Measurements from ENCODE around the gene THEMIS.
"Not testable (repeated sequence)": the region's sequence is repeated elsewhere in the genome, so short reads cannot be mapped to it uniquely, and the experiment has no call there.

THEMIS gene

GRCh38 chr6:127781636-127782272 is 119.1 kb downstream of the THEMIS start:
- H3K9me3 Mint-ChIP-seq (ENCODE audit: low read depth); H3K27me3 Mint-ChIP-seq; H3K4me3 Mint-ChIP-seq: not testable (repeated sequence)
- H3K4me1 Mint-ChIP-seq (ENCODE audit: low read depth): peaks cover 85% of the 10 kb centered on the region
- H3K27ac Mint-ChIP-seq: peak overlapping the region; percentile 78
- H3K36me3 Mint-ChIP-seq: peaks cover 26% of the 10 kb centered on the region

GRCh38 chr6:127776320-127776719 is 124.5 kb downstream of the THEMIS start:
- Mint-ChIP-seq H3K9me3 (ENCODE audit: low read depth) (peaks cover 5% of the 10 kb centered on the region), H3K27ac (peak overlapping the region; percentile 81), H3K36me3 (peaks cover 10% of the 10 kb centered on the region), H3K4me3 (no peak overlapping the region), H3K27me3 (no peaks in the 10 kb centered on the region), H3K4me1 (ENCODE audit: low read depth) (peaks cover 75% of the 10 kb centered on the region)

GRCh38 chr6:127775371-127775770 is 125.5 kb downstream of the THEMIS start:
- Mint-ChIP-seq H3K4me1 (ENCODE audit: low read depth) (peaks cover 73% of the 10 kb centered on the region), H3K4me3 (no peak overlapping the region), H3K9me3 (ENCODE audit: low read depth) (peaks cover 5% of the 10 kb centered on the region), H3K27me3 (no peaks in the 10 kb centered on the region), H3K36me3 (peaks cover 11% of the 10 kb centered on the region), H3K27ac (peak overlapping the region; percentile 81)

GRCh38 chr6:127768745-127769144 is 132.1 kb downstream of the THEMIS start:
- H3K4me3 Mint-ChIP-seq: no peak overlapping the region
- H3K36me3 Mint-ChIP-seq: peaks cover 15% of the 10 kb centered on the region
- peak overlapping the region; percentile 30 for H3K27ac Mint-ChIP-seq
- H3K4me1 Mint-ChIP-seq (ENCODE audit: low read depth): peaks cover 68% of the 10 kb centered on the region
- H3K9me3 Mint-ChIP-seq (ENCODE audit: low read depth): peaks cover 5% of the 10 kb centered on the region
- no peaks in the 10 kb centered on the region for H3K27me3 Mint-ChIP-seq

GRCh38 chr6:127768223-127768622 is 132.6 kb downstream of the THEMIS start:
- H3K36me3 Mint-ChIP-seq: peaks cover 15% of the 10 kb centered on the region
- H3K4me1 Mint-ChIP-seq (ENCODE audit: low read depth): peaks cover 73% of the 10 kb centered on the region
- H3K27me3 Mint-ChIP-seq: no peaks in the 10 kb centered on the region
- H3K9me3 Mint-ChIP-seq (ENCODE audit: low read depth): peaks cover 5% of the 10 kb centered on the region
- no peak overlapping the region for H3K4me3 Mint-ChIP-seq
- H3K27ac Mint-ChIP-seq: peak overlapping the region; percentile 46

GRCh38 chr6:127765949-127766348 is 134.9 kb downstream of the THEMIS start:
- Mint-ChIP-seq H3K4me1 (ENCODE audit: low read depth) (peaks cover 78% of the 10 kb centered on the region), H3K27me3 (no peaks in the 10 kb centered on the region), H3K36me3 (peaks cover 13% of the 10 kb centered on the region), H3K9me3 (ENCODE audit: low read depth) (no peaks in the 10 kb centered on the region), H3K4me3 (no peak overlapping the region), H3K27ac (peak overlapping the region; percentile 83)

- H3K27me3 Mint-ChIP-seq: no peaks in the 10 kb centered on the region
- no peaks in the 10 kb centered on the region for H3K9me3 Mint-ChIP-seq (ENCODE audit: low read depth)
- H3K4me1 Mint-ChIP-seq (ENCODE audit: low read depth): peaks cover 71% of the 10 kb centered on the region
- H3K4me3 Mint-ChIP-seq: no peak overlapping the region
- peaks cover 8% of the 10 kb centered on the region for H3K36me3 Mint-ChIP-seq
- H3K27ac Mint-ChIP-seq: peak overlapping the region; percentile 80
Observed at GRCh38 chr6:127762284-127762683, 138.6 kb downstream of the THEMIS start.

GRCh38 chr6:127761084-127761483 is 139.8 kb downstream of the THEMIS start:
- Mint-ChIP-seq H3K4me1 (ENCODE audit: low read depth) (peaks cover 67% of the 10 kb centered on the region), H3K36me3 (peaks cover 10% of the 10 kb centered on the region), H3K27me3 (no peaks in the 10 kb centered on the region), H3K27ac (peak overlapping the region; percentile 80), H3K9me3 (ENCODE audit: low read depth) (no peaks in the 10 kb centered on the region), H3K4me3 (no peak overlapping the region)

- no peaks in the 10 kb centered on the region for H3K9me3 Mint-ChIP-seq (ENCODE audit: low read depth)
- H3K36me3 Mint-ChIP-seq: peaks cover 10% of the 10 kb centered on the region
- no peak overlapping the region for H3K4me3 Mint-ChIP-seq
- no peaks in the 10 kb centered on the region for H3K27me3 Mint-ChIP-seq
- H3K27ac Mint-ChIP-seq: peak overlapping the region; percentile 76
- peaks cover 79% of the 10 kb centered on the region for H3K4me1 Mint-ChIP-seq (ENCODE audit: low read depth)
Observed at GRCh38 chr6:127749095-127749494, 151.8 kb downstream of the THEMIS start.

- Mint-ChIP-seq H3K27ac (peak overlapping the region; percentile 92), H3K9me3 (ENCODE audit: low read depth) (no peaks in the 10 kb centered on the region), H3K4me3 (peak overlapping the region; percentile 64), H3K27me3 (no peaks in the 10 kb centered on the region), H3K4me1 (ENCODE audit: low read depth) (peaks cover 78% of the 10 kb centered on the region), H3K36me3 (peaks cover 11% of the 10 kb centered on the region)
Observed at GRCh38 chr6:127748290-127748689, 152.6 kb downstream of the THEMIS start.

GRCh38 chr6:127738423-127738822 is 162.4 kb downstream of the THEMIS start:
- H3K36me3 Mint-ChIP-seq: peaks cover 9% of the 10 kb centered on the region
- H3K27me3 Mint-ChIP-seq: no peaks in the 10 kb centered on the region
- H3K4me1 Mint-ChIP-seq (ENCODE audit: low read depth): peaks cover 70% of the 10 kb centered on the region
- H3K27ac Mint-ChIP-seq: peak overlapping the region; percentile 81
- H3K4me3 Mint-ChIP-seq: no peak overlapping the region
- H3K9me3 Mint-ChIP-seq (ENCODE audit: low read depth): no peaks in the 10 kb centered on the region

- Mint-ChIP-seq H3K9me3 (ENCODE audit: low read depth) (no peaks in the 10 kb centered on the region), H3K4me3 (no peak overlapping the region), H3K4me1 (ENCODE audit: low read depth) (peaks cover 71% of the 10 kb centered on the region), H3K27ac (peak overlapping the region; percentile 81), H3K27me3 (no peaks in the 10 kb centered on the region), H3K36me3 (peaks cover 12% of the 10 kb centered on the region)
Observed at GRCh38 chr6:127737768-127738167, 163.1 kb downstream of the THEMIS start.

- Mint-ChIP-seq H3K27me3 (no peaks in the 10 kb centered on the region), H3K36me3 (peaks cover 12% of the 10 kb centered on the region), H3K27ac (peak overlapping the region; percentile 81), H3K4me1 (ENCODE audit: low read depth) (peaks cover 71% of the 10 kb centered on the region), H3K9me3 (ENCODE audit: low read depth) (no peaks in the 10 kb centered on the region), H3K4me3 (no peak overlapping the region)
Observed at GRCh38 chr6:127737009-127737486, 163.8 kb downstream of the THEMIS start.

GRCh38 chr6:127732927-127733326 is 167.9 kb downstream of the THEMIS start:
- Mint-ChIP-seq H3K27me3 (no peaks in the 10 kb centered on the region), H3K4me1 (ENCODE audit: low read depth) (peaks cover 77% of the 10 kb centered on the region), H3K9me3 (ENCODE audit: low read depth) (no peaks in the 10 kb centered on the region), H3K36me3 (peaks cover 20% of the 10 kb centered on the region), H3K27ac (peak overlapping the region; percentile 42), H3K4me3 (no peak overlapping the region)

- Mint-ChIP-seq H3K4me3 (no peak overlapping the region), H3K9me3 (ENCODE audit: low read depth) (no peaks in the 10 kb centered on the region), H3K4me1 (ENCODE audit: low read depth) (peaks cover 87% of the 10 kb centered on the region), H3K27me3 (no peaks in the 10 kb centered on the region), H3K36me3 (peaks cover 30% of the 10 kb centered on the region), H3K27ac (peak overlapping the region; percentile 55)
Observed at GRCh38 chr6:127727260-127727953, 173.5 kb downstream of the THEMIS start.

Measured in activated naive CD8-positive, alpha-beta T cell (primary cell).